Effector memory CD8-positive, alpha-beta T cell (primary cell): ENCODE measurements around the gene SLC6A19.

ENCODE experiments used
- ATAC-seq: fragments of 150-1000 bp; cut with Tn5 transposase; replicated peaks from 2 replicates; pipeline ENCODE4 v1.10.0; 2021; ENCODE audit warnings: mild to moderate bottlenecking, moderate library complexity
- DNase-seq, 3 experiments: peaks; one replicate each; pipeline ENCODE4 v3.0.0; 2021
- H3K27ac Mint-ChIP-seq, 2 donors: one replicate each; pipeline ENCODE4 v1.8.0; 2022; ENCODE audit warnings: mild to moderate bottlenecking in 2 of 2, mixed read lengths in 2 of 2, moderate library complexity in 2 of 2
- H3K27me3 Mint-ChIP-seq, 2 donors: one replicate each; pipeline ENCODE4 v1.8.0; 2022; ENCODE audit warnings: mixed read lengths in 2 of 2
- H3K36me3 Mint-ChIP-seq: one replicate; pipeline ENCODE4 v1.8.0; 2022; ENCODE audit warnings: mild to moderate bottlenecking, moderate library complexity, mixed read lengths; ENCODE audit not compliant: insufficient read depth
- H3K4me1 Mint-ChIP-seq, 2 donors: one replicate each; pipeline ENCODE4 v1.8.0; 2022; ENCODE audit warnings: low read depth in 2 of 2, mixed read lengths in 2 of 2
- H3K4me3 Mint-ChIP-seq, 2 donors: one replicate each; pipeline ENCODE4 v1.8.0; 2022; ENCODE audit warnings: mild to moderate bottlenecking in 2 of 2, mixed read lengths in 2 of 2, moderate library complexity in 2 of 2
- H3K9me3 Mint-ChIP-seq, 2 donors: one replicate each; pipeline ENCODE4 v1.8.0; 2022; ENCODE audit warnings: mixed read lengths in 2 of 2

SLC6A19 gene

GRCh38 chr5:1251678-1252580 is 50.5 kb downstream of the SLC6A19 start:
- ATAC-seq (no peak), DNase-seq (no peak)
- Mint-ChIP-seq H3K36me3 (no peaks in the 10 kb centered on the region), H3K4me1 (peaks cover 9 to 20% of the 10 kb centered on the region in 2 donors), H3K4me3 (no peak overlapping the region), H3K27ac (no peak overlapping the region), H3K27me3 (peaks cover 0 to 30% of the 10 kb centered on the region in 2 donors), H3K9me3 (no peaks in the 10 kb centered on the region)

- H3K9me3 Mint-ChIP-seq, result no peaks in the 10 kb centered on the region
- ATAC-seq, result no peak
- H3K4me1 Mint-ChIP-seq, result peaks cover 9 to 20% of the 10 kb centered on the region in 2 donors
- peaks cover 0 to 23% of the 10 kb centered on the region in 2 donors for H3K27me3 Mint-ChIP-seq
- no peak for DNase-seq
- no peaks in the 10 kb centered on the region for H3K36me3 Mint-ChIP-seq
- no peak overlapping the region for H3K4me3 Mint-ChIP-seq
- no peak overlapping the region for H3K27ac Mint-ChIP-seq
Observed at GRCh38 chr5:1252681-1253080, 51.3 kb downstream of the SLC6A19 start.

GRCh38 chr5:1253456-1254105 is 52.2 kb downstream of the SLC6A19 start:
- no peak overlapping the region for H3K4me3 Mint-ChIP-seq
- no peak for ATAC-seq
- DNase-seq, result no peak
- H3K27me3 Mint-ChIP-seq, result peaks cover 0 to 22% of the 10 kb centered on the region in 2 donors
- H3K9me3 Mint-ChIP-seq, result no peaks in the 10 kb centered on the region
- no peak overlapping the region for H3K27ac Mint-ChIP-seq
- H3K36me3 Mint-ChIP-seq, result no peaks in the 10 kb centered on the region
- H3K4me1 Mint-ChIP-seq, result peaks cover 9 to 20% of the 10 kb centered on the region in 2 donors

- Mint-ChIP-seq H3K36me3 (no peaks in the 10 kb centered on the region), H3K4me3 (no peak overlapping the region), H3K9me3 (no peaks in the 10 kb centered on the region), H3K27ac (no peak overlapping the region), H3K4me1 (peaks cover 9 to 20% of the 10 kb centered on the region in 2 donors), H3K27me3 (peaks cover 0 to 23% of the 10 kb centered on the region in 2 donors)
- DNase-seq (no peak), ATAC-seq (no peak)
Observed at GRCh38 chr5:1254196-1254595, 52.8 kb downstream of the SLC6A19 start.

- no peaks in the 10 kb centered on the region for H3K9me3 Mint-ChIP-seq
- peaks cover 0 to 19% of the 10 kb centered on the region in 2 donors for H3K27me3 Mint-ChIP-seq
- ATAC-seq, result peak; percentile 94
Observed at GRCh38 chr5:1255081-1255561, 53.7 kb downstream of the SLC6A19 start.

GRCh38 chr5:1256776-1257175 is 55.4 kb downstream of the SLC6A19 start:
- no peak for DNase-seq
- no peak overlapping the region for H3K27ac Mint-ChIP-seq
- H3K4me1 Mint-ChIP-seq, result peaks cover 9 to 18% of the 10 kb centered on the region in 2 donors
- no peak for ATAC-seq
- no peaks in the 10 kb centered on the region for H3K9me3 Mint-ChIP-seq
- H3K27me3 Mint-ChIP-seq, result peaks cover 4 to 23% of the 10 kb centered on the region in 2 donors
- no peaks in the 10 kb centered on the region for H3K36me3 Mint-ChIP-seq
- H3K4me3 Mint-ChIP-seq, result no peak overlapping the region

More at GRCh38 chr5:1255081-1255561, 53.7 kb downstream of the SLC6A19 start:
- H3K36me3 Mint-ChIP-seq, result no peaks in the 10 kb centered on the region
- DNase-seq, result peak; percentile 34 to 38 (median 37)
- H3K27ac Mint-ChIP-seq, result peak overlapping the region in 1 of 2 donors; percentile 49
- H3K4me1 Mint-ChIP-seq, result peaks cover 9 to 19% of the 10 kb centered on the region in 2 donors
- peak overlapping the region; percentile 40 to 55 for H3K4me3 Mint-ChIP-seq

GRCh38 chr5:1257363-1257762 is 56.0 kb downstream of the SLC6A19 start:
- Mint-ChIP-seq H3K4me3 (no peak overlapping the region), H3K4me1 (peaks cover 9 to 18% of the 10 kb centered on the region in 2 donors), H3K27me3 (peaks cover 4 to 23% of the 10 kb centered on the region in 2 donors), H3K9me3 (no peaks in the 10 kb centered on the region), H3K27ac (no peak overlapping the region), H3K36me3 (no peaks in the 10 kb centered on the region)
- DNase-seq (no peak), ATAC-seq (no peak)

GRCh38 chr5:1257841-1258240 is 56.4 kb downstream of the SLC6A19 start:
- no peak for DNase-seq
- H3K27me3 Mint-ChIP-seq, result peaks cover 4 to 23% of the 10 kb centered on the region in 2 donors
- no peaks in the 10 kb centered on the region for H3K36me3 Mint-ChIP-seq

GRCh38 chr5:1259806-1260480 is 58.5 kb downstream of the SLC6A19 start:
- Mint-ChIP-seq H3K9me3 (no peaks in the 10 kb centered on the region), H3K27me3 (peaks cover 4 to 23% of the 10 kb centered on the region in 2 donors), H3K4me1 (peaks cover 5 to 13% of the 10 kb centered on the region in 2 donors), H3K4me3 (no peak overlapping the region), H3K36me3 (no peaks in the 10 kb centered on the region), H3K27ac (no peak overlapping the region)
- DNase-seq (no peak), ATAC-seq (no peak)

More at GRCh38 chr5:1257841-1258240, 56.4 kb downstream of the SLC6A19 start:
- no peak overlapping the region for H3K4me3 Mint-ChIP-seq
- no peak for ATAC-seq
- H3K9me3 Mint-ChIP-seq, result no peaks in the 10 kb centered on the region
- peak overlapping the region in 1 of 2 donors; percentile 13 for H3K27ac Mint-ChIP-seq
- H3K4me1 Mint-ChIP-seq, result peaks cover 9 to 18% of the 10 kb centered on the region in 2 donors

- DNase-seq (no peak), ATAC-seq (no peak)
- Mint-ChIP-seq H3K27me3 (peaks cover 4 to 23% of the 10 kb centered on the region in 2 donors), H3K4me1 (no peaks in the 10 kb centered on the region), H3K27ac (no peak overlapping the region), H3K36me3 (no peaks in the 10 kb centered on the region), H3K9me3 (no peaks in the 10 kb centered on the region), H3K4me3 (no peak overlapping the region)
Observed at GRCh38 chr5:1261643-1262042, 60.2 kb downstream of the SLC6A19 start.

- DNase-seq, result no peak
- H3K9me3 Mint-ChIP-seq, result no peaks in the 10 kb centered on the region
- H3K4me1 Mint-ChIP-seq, result no peaks in the 10 kb centered on the region
- no peak for ATAC-seq
- no peak overlapping the region for H3K4me3 Mint-ChIP-seq
- H3K27ac Mint-ChIP-seq, result no peak overlapping the region
- no peaks in the 10 kb centered on the region for H3K36me3 Mint-ChIP-seq
- H3K27me3 Mint-ChIP-seq, result peaks cover 4 to 23% of the 10 kb centered on the region in 2 donors
Observed at GRCh38 chr5:1262381-1262780, 61.0 kb downstream of the SLC6A19 start.

GRCh38 chr5:1264211-1264610 is 62.8 kb downstream of the SLC6A19 start:
- Mint-ChIP-seq H3K9me3 (no peaks in the 10 kb centered on the region), H3K36me3 (peaks cover 3% of the 10 kb centered on the region), H3K27me3 (peaks cover 4 to 9% of the 10 kb centered on the region in 2 donors), H3K27ac (no peak overlapping the region), H3K4me1 (peaks cover 6 to 8% of the 10 kb centered on the region in 2 donors), H3K4me3 (no peak overlapping the region)
- DNase-seq, result no peak
- no peak for ATAC-seq

- peak overlapping the region in 1 of 2 donors; percentile 55 for H3K27ac Mint-ChIP-seq
- ATAC-seq (no peak), DNase-seq (no peak)
- H3K4me3 Mint-ChIP-seq, result no peak overlapping the region
- peaks cover 4 to 9% of the 10 kb centered on the region in 2 donors for H3K27me3 Mint-ChIP-seq
- no peaks in the 10 kb centered on the region for H3K9me3 Mint-ChIP-seq
- peaks cover 3% of the 10 kb centered on the region for H3K36me3 Mint-ChIP-seq
- peaks cover 6 to 8% of the 10 kb centered on the region in 2 donors for H3K4me1 Mint-ChIP-seq
Observed at GRCh38 chr5:1265026-1265425, 63.6 kb downstream of the SLC6A19 start.
